SIG-M5 treated with dmso at 0.1 percent for 504 hours (cell line): ENCODE results near the gene LGALS3BP.

Source experiments
- DNase-seq: peaks from one replicate; lab custom pipeline; 2025; ENCODE audit not compliant: unreplicated experiment; lab: John Stamatoyannopoulos, UW

The LGALS3BP gene

GRCh38 chr17:78922816-78923498 lies 56.8 kb downstream of the LGALS3BP start:
- DNase-seq: peak; percentile 61

DNA sequence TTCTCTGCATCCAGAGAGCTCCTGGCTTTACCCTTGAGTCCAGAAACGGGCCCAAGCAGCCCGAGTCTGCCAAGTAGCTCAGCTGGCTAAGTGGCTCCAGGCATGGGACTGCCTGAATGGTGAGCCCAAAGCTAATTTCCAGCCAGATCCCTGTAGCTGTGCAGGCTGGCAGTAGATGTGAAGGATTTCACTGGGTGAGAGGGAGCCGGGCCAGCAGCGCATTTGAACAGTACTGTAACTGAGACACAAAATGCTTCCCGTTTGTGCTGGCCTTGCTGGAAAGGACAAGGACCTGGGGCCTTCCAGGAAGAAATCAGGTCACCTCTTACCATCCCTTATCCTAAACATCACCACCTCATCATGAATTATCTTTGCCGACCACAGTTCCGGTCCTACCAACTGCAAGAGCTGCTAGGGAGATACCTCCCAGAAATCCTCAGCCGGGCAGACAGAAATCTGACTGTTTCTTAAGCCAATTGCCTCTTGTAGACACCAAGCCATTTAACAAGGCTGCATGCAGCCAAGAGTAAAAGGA lies 58.2 kb downstream of the LGALS3BP start:
- no peak for DNase-seq
